Lung microvascular endothelial cell (primary cell): Measurements from ENCODE around the gene STK32B. TPM values are rescaled to one million over a fixed set of nuclear protein-coding genes. Genes with fewer than 3 reads are reported as not detected.
"Not testable (repeated sequence)": the region's sequence is repeated elsewhere in the genome, so short reads cannot be mapped to it uniquely, and the experiment has no call there.

Experiments used
- DNase-seq, 2 donors: peaks; one replicate each; pipeline versions ENCODE4 v3.0.0 to v3.0.0-alpha.2; 2010; ENCODE audit warnings: low read depth in 2 of 2
- total RNA-seq: library from RNA; depleted of rRNA; stranded (reverse); fragments of >200 nt; gene quantifications from 2 replicates; pipeline ENCODE4 v1.2.1, GENCODE V29; 2014

The STK32B gene
- 13.1 and 17.9 TPM in 2 replicates for total RNA-seq

GRCh38 chr4:5051278-5052203 lies at the start of gene STK32B:
Gene STK32B (plus strand): TSS chr4:5051480.
- peak; percentile 72 to 85 for DNase-seq

- not testable (repeated sequence) for DNase-seq
Measured at GRCh38 chr4:5001641-5002040, 49.6 kb upstream of the STK32B start.

- no peak for DNase-seq
Measured at GRCh38 chr4:5003372-5003857, 47.9 kb upstream of the STK32B start.

GRCh38 chr4:5003918-5004317 lies 47.4 kb upstream of the STK32B start:
- DNase-seq: no peak

GRCh38 chr4:5004496-5004895 lies 46.8 kb upstream of the STK32B start:
- DNase-seq: no peak

GRCh38 chr4:5006932-5007331 lies 44.3 kb upstream of the STK32B start:
- not testable (repeated sequence) for DNase-seq

GRCh38 chr4:5009796-5010195 lies 41.5 kb upstream of the STK32B start:
- DNase-seq: no peak

- no peak for DNase-seq
Measured at GRCh38 chr4:5010984-5011383, 40.3 kb upstream of the STK32B start.

GRCh38 chr4:5012244-5012898 lies 38.9 kb upstream of the STK32B start:
- no peak for DNase-seq

- no peak for DNase-seq
Measured at GRCh38 chr4:5012958-5013357, 38.3 kb upstream of the STK32B start.

- no peak for DNase-seq
Measured at GRCh38 chr4:5014007-5014682, 37.1 kb upstream of the STK32B start.

GRCh38 chr4:5018096-5018495 lies 33.2 kb upstream of the STK32B start:
- DNase-seq: peak in 1 of 2 donors; percentile 30

GRCh38 chr4:5018603-5019002 lies 32.7 kb upstream of the STK32B start:
- no peak for DNase-seq

GRCh38 chr4:5019274-5019673 lies 32.0 kb upstream of the STK32B start, which contains the start of gene CYTL1:
Gene CYTL1 (minus strand): TSS chr4:5019458. CDS start chr4:5019445, 13 bp downstream.
- peak in 1 of 2 donors; percentile 36 for DNase-seq

- no peak for DNase-seq
Measured at GRCh38 chr4:5019796-5020195, 31.5 kb upstream of the STK32B start.

- DNase-seq: no peak
Measured at GRCh38 chr4:5020341-5020740, 30.9 kb upstream of the STK32B start.

- DNase-seq: no peak
Measured at GRCh38 chr4:5021546-5021945, 29.7 kb upstream of the STK32B start.

- no peak for DNase-seq
Measured at GRCh38 chr4:5024673-5025072, 26.6 kb upstream of the STK32B start.

GRCh38 chr4:5026371-5026770 lies 24.9 kb upstream of the STK32B start:
- no peak for DNase-seq

- no peak for DNase-seq
Measured at GRCh38 chr4:5027346-5027745, 23.9 kb upstream of the STK32B start.

- no peak for DNase-seq
Measured at GRCh38 chr4:5028480-5028879, 22.8 kb upstream of the STK32B start.

- no peak for DNase-seq
Measured at GRCh38 chr4:5029447-5029846, 21.8 kb upstream of the STK32B start.
